Endometrium (tissue), 2 donors: ENCODE results near the gene MLIP.

Experiments used
- FAIRE-seq: peaks from 2 replicates; lab custom pipeline; 2012; peaks lifted over from hg19 to GRCh38; lab: Jason Lieb, UNC
- donor health status: control.
- donor health status: control.

Gene MLIP

DNA sequence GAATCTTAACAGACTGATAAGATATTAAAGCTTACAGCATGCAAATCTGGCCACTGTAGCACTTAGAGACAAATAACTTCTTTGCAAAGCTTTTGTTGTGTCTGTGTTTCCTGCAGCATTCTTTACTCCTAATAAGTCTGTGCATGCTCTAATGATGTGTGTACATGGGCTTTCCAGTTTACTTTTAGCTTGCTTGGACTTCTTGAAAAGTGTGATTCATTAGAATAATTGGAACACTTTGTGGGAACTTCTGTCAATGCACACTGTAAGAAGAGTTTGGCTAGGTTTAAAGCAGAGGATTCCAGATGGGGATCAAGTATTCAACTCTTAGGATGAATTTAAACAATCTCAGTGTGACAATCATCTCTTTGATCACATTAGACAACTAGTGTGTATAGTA lies 174.9 kb downstream of the MLIP start:
- no peak for FAIRE-seq

DNA sequence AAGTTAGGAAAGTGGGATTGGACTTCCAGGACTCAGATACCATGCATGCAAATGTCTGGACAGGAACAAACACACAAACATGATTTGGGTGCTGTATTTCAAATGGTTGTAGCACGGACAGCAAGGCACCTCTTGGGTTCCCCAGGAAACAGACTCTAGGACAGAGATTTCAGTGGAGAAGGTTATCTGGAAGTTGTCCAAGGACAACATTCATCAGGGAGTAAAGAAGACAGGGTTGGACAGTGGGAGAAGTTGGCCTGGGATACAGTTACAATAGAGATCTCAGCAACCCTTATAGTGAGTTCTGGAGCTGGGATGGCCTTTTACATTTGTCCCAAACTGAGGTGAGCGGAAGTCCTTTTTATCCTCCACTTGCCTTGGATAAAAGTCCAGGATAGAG lies 177.2 kb downstream of the MLIP start:
- no peak for FAIRE-seq

DNA sequence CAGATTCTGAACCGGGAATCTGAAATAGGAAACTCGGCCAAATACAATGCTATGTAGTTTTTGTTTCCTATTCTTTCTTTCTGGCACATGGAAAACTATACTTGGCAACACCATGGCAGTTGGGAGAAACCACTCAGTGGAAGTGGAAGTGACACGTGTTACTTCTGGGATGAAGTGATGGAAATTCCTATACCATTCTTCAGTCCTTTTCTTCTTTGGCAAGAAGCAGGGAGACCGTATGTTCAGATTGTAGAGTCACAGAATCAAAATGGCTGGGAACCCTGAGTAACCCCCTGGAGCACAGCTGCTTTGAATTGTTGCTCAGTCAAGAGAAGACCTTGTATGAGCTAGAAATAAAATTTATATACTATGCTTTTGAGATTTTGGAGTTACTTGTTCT lies 178.2 kb downstream of the MLIP start:
- FAIRE-seq: no peak

DNA sequence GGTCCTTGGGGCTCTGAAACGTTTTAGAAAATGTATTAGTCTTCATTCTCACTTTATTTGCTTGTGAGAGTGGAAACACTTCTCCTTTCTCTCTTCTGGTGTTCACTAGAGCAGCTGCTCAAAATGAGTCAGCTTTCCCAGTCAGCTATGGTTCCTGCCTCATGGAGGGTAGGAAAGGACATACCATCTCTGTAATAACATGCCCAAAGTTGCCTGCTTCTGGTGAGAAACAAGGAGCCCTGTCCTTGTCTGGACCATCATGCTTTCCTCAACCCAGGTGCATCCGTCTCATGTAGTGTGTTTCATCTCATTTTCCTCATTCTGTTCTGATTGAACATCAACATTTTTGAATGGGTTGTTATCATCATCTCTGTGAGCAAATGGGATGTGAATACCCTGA lies 179.9 kb downstream of the MLIP start:
- no peak for FAIRE-seq

DNA sequence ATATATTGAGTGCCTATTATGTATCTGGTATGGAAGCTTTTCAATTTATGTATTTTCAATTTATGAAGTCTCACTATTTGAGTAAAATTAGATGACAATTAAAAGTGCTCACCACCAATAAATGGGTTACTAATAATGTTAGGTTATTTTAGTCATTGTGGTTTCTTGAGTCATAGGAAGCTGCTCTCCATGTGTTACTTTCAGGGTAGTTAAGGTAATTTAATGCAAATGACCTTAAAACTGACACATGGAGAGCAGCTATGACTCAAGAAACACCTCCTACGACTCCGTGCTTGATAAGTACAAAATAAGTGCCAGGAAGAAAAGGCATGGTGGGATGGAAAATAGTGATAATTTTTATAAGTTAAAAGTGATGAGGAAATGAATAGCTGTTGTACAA lies 180.5 kb downstream of the MLIP start:
- no peak for FAIRE-seq

DNA sequence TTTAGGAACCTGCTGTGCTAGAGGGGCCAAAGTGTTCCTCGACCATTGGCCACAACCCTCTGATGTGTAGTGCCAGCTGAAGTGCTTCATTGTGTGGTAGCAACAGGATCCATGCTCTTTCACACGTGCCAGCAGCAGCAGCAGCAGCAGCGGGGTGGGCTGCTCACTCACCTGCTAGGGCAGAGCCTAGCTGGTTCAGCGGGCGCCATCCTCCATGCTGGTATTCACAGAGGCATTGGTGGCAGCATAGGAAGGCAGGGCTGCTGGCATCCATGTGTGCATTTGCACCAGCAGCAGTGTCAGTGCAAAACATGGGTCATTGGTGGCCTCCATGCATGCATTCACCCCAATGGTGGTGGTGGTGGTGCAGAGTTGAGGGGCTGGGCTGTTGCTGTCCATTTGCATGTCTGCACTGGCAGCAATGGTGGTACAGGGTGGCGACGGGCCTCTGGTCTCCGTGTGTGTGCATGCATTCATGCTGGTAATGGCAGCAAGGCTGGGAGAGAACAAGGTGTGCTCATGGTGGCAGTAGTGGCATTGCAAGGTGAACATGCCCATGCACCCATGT lies 183.8 kb downstream of the MLIP start:
- FAIRE-seq: no peak

DNA sequence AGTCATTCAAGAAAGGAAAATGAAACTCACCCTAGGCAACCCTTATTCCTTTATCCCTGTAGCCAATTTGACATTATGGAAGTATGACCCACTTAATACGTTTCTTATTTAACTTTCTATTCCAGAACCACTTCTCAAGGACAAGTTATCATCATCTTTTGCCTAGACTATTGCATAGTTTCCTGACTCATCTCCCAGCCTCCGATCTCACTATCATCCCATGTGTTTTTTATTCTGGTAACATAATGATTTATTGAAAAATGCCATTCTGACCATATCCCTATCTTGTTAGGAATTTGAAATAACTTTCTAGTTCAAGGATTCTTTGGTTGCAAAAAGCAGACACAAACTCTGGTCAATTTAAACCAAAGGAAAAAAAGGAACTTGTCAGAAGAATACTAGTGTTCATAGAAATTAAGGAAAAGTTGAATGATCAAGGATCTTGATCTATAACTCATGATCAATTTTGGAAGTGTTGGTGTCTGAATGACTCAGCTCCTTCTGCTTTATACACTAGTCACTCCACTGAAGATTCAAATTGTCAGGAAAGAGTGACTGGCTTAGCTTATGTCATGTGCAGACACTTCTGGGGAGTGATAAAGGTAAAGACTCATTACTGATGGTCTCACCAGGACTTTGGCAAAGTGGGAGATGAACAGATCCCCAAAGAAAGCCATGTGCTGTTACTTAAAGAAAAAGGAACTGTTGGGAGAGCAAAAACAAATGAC lies 188.5 kb downstream of the MLIP start:
- no peak for FAIRE-seq

DNA sequence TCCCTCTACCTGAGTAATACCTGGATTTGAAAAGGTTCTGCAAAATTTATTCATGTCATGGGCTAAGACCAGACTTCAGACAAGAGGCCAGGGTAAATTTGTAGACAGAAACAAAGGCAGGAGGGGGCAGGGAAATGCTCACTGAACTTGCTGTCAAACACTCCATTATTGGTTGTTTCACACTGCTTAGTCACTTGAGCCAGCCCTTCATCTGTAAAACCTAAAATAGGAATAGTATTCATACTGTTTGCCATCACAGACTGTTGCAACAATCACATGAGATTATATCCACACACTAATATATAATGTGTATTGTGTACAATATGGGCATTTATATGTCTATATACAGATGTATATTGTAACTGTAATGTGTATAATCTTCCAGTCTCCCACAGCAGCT lies 190.5 kb downstream of the MLIP start:
- FAIRE-seq: no peak

DNA sequence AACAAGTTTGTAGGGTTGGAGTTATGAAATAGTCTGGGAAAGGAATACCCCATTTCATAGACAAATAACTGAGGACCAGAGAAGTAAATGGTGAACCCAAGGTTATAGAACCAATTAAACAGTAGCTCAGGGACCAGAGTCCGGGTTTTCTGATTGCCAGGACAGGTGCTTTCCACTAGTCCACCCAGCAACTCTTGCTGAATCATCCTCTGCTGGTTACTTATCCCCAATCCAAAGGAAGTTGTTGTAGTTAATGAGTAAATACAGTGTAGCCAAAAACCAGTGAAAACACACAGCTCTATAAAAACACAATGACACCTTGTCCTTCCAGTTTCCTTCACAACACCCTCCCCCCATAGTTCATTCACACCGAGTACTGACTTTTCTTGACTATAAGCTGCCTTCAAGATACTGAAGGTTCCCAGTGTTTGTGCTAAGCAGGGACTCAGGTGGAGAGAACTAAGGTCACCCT lies 196.2 kb downstream of the MLIP start:
- no peak for FAIRE-seq

DNA sequence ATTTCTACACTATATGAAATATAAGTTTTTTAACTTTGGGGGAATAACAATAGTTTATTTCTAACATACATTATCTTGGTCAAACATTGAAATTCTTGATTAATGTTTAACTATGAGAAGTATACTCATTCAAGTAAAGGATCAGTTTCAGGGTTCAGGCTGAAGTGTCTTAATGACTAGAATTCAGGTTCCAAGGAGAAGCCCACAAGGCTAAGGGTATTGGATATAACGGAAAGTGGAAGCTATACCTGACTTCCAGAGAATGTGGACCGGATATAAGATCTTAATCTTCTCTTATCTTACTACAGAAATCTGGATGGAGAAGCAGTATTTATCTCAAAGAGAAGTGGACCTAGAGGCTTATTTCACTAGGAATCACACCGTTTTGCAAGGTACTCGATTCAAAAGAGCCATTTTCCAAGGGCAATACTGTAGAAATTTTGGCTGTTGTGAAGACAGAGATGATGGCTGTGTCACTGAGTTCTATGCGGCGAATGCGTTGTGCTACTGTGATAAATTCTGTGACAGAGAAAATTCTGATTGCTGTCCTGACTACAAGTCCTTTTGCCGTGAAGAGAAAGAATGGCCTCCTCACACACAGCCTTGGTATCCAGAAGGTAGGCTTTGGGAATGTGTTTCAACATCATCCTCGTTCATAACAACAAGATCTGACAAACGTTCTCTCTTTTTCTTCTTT lies 197.2 kb downstream of the MLIP start, which contains the start of gene TINAG:
TINAG (plus strand) TSS at position 153 of the 697 bp plus-strand sequence; CDS start at position 263, 110 bp downstream.
- no peak for FAIRE-seq

DNA sequence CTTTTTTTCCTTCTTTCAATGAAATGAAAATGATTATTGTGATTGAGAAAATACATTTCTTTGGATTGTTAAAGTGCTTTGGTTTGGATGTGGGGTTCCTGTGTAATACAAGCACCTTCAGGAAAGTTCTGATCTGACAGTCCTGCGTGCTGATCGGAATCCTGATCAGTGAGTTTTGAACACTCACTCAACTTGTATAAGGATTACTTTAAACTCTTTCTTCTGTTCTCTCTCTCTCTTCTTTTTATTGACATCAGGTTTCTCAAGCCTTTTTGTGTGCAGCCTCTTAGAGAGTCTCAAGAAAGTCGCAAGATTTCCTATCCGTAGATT lies 197.7 kb downstream of the MLIP start:
- no peak for FAIRE-seq

DNA sequence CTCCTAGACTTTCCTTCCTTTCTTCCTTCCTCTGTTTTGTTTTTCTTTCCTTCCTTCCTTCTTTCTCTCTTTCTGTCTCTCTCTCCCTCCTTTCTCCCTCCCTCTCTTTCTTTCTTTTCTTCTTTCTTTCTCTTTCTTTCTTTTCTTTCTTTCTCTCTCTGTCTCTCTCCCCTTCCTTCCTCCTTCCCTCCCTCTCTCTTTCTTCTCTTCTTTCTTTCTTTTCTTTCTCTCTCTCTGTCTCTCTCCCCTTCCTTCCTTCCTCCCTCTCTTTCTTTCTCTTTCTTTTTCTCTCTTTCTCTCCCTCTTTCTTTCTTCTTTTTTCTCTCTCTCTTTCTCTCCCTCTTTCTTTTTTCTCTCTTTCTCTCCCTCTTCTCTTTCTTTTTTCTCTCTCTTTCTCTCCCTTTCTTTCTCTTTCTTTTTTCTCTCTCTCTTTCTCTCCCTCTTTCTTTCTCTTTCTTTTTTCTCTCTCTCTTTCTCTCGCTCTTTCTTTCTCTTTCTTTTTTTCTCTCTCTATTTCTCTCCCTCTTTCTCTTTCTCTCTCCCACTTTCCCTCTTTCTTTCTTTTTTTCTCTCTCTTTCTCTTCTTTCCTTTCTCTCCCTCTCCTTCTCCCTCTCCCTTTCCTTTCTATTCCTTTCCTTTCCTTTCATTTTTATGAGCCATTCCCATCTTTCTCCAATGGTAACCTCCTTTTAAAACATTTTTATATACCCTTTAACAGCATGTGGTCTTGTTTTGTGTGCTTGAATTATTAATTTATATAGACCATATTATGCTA lies 199.3 kb downstream of the MLIP start:
- FAIRE-seq: no peak

DNA sequence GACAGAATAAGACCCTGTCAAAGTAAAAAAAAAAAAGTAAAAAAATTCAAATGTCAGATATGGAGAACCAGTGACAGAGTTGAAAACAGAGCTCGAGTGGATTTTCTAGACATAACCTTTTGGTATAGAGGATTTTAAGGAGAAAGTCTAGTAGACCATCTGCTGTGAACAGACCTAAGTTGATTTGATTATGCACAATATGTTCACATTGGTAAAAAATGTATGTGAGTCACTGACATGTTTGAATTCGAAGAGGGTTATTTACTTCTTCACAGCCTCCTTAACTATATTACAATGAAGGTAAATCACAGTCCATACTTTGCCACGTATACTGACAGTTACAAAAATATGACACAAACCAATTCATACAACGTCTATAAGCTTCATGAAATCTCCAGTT lies 204.4 kb downstream of the MLIP start:
- FAIRE-seq: no peak
